ENCODE measurements around the gene CDKN2AIP.

Gene CDKN2AIP

DNA sequence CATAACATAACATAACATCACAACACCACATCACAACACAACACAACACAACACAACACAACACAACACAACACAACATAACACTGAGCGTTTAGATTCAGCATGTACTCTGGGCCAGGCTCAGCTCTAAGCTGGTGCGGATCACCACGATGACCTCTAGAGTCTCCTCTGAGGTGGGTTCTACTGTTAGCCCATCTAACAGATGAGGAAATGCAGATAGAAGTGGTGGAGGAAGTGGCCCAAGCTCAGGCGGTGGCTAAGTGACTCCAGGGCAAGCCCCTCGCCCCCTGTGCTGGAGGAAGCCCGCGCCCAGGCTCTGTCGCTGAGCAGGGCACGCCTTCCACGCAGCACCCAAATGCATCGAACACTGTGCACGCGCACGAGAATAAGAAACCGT, 45.3 kb upstream of the CDKN2AIP start:
- no peak for DNase-seq (ENCODE audit: low read depth, low spot score)
- POLR2A ChIA-PET = no interaction called here
- no peak for TF ChIP-seq CTCF (IDR thresholded peaks at IDR 0.05; ENCODE audit: insufficient read depth, low read length, missing control alignments)
- peak overlapping the region; percentile 36; the same call in 1 of the 2 replicates for H3K4me3 ChIP-seq (ENCODE audit: low read depth, low read length)
- CTCF ChIA-PET = interaction anchor here (0.6 to 2.4 kb wide), 13 partner anchors 8 to 325 kb away, joined by 3 to 11 read pairs (median 4); no protein-coding TSS in a partner anchor

- ChIA-PET CTCF (interaction anchor here (1.1 to 2.4 kb wide), 9 partner anchors 8 to 326 kb away, joined by 3 to 11 read pairs (median 9); no protein-coding TSS in a partner anchor), POLR2A (no interaction called here)
- H3K4me3 ChIP-seq (ENCODE audit: low read depth, low read length) = no peak overlapping the region
- DNase-seq (ENCODE audit: low read depth, low spot score) = no peak
- no peak for TF ChIP-seq CTCF (IDR thresholded peaks at IDR 0.05; ENCODE audit: insufficient read depth, low read length, missing control alignments)
Measured at GRCh38 chr4:183399616-183400015, 44.8 kb upstream of the CDKN2AIP start.

GRCh38 chr4:183400035-183400434, 44.4 kb upstream of the CDKN2AIP start:
- ChIA-PET CTCF (interaction anchor here (1.2 to 2.4 kb wide), 5 partner anchors 9 to 326 kb away, joined by 3 to 11 read pairs (median 9); no protein-coding TSS in a partner anchor), POLR2A (no interaction called here)
- no peak for DNase-seq (ENCODE audit: low read depth, low spot score)
- no peak for TF ChIP-seq CTCF (IDR thresholded peaks at IDR 0.05; ENCODE audit: insufficient read depth, low read length, missing control alignments)
- no peak overlapping the region for H3K4me3 ChIP-seq (ENCODE audit: low read depth, low read length)

DNA sequence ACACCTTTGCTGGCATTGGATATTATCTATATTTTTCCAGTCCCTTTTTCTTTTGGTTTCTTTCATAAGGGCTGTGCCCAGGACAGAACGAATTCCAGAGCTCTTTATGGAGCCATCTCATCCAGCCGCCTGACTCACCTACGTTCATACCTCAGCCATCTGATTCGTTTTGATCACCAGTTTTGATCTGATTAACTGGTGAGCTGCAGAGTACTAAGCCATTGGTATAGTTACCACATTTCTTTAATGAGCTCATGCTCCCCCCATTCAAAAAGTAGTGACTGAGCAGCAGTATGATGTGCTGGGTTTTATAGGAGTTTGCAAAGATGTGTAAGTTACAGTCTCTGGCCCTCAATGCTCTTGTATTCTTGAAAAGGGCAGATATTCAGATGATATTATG, 43.0 kb upstream of the CDKN2AIP start:
- ChIA-PET CTCF (interaction anchor here (1.0 to 1.6 kb wide), 6 partner anchors 9 to 464 kb away, joined by 3 to 4 read pairs (median 3); no protein-coding TSS in a partner anchor), POLR2A (no interaction called here)
- H3K4me3 ChIP-seq (ENCODE audit: low read depth, low read length) = no peak overlapping the region
- no peak for TF ChIP-seq CTCF (IDR thresholded peaks at IDR 0.05; ENCODE audit: insufficient read depth, low read length, missing control alignments)
- DNase-seq (ENCODE audit: low read depth, low spot score) = no peak

- CTCF ChIA-PET = interaction anchor here (1.2 to 1.6 kb wide), 4 partner anchors 15 to 466 kb away, joined by 3 to 6 read pairs (median 4); no protein-coding TSS in a partner anchor
- no peak overlapping the region for H3K4me3 ChIP-seq (ENCODE audit: low read depth, low read length)
- DNase-seq (ENCODE audit: low read depth, low spot score) = no peak
Measured at GRCh38 chr4:183402771-183403170, 41.7 kb upstream of the CDKN2AIP start.

DNA sequence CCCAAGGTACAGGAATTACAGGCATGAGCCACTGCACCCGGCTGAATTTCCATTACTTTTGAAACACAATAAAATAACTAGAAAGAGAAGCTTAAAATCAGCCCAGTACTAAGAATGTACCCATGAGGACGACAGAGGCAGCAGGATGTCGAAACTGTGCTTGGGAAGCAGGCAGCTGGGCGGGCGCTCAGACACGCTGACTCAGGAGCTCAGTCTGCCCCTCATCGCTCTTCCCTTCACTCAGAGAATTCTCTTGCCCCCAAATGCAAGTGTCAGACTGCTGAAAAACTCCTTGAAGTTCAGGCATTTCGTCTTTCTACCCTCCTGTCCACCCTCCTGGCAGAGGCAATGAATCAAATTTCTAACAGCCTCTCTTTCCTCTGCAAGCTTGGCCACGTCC, 41.0 kb upstream of the CDKN2AIP start:
- no peak overlapping the region for H3K4me3 ChIP-seq (ENCODE audit: low read depth, low read length)
- ChIA-PET POLR2A (no interaction called here), CTCF (interaction anchor here (0.9 to 1.5 kb wide), 5 partner anchors 12 to 465 kb away, joined by 3 to 6 read pairs (median 4); no protein-coding TSS in a partner anchor)
- TF ChIP-seq CTCF (IDR thresholded peaks at IDR 0.05; ENCODE audit: insufficient read depth, low read length, missing control alignments) = no peak
- no peak for DNase-seq (ENCODE audit: low read depth, low spot score)

More at GRCh38 chr4:183402771-183403170, 41.7 kb upstream of the CDKN2AIP start:
- POLR2A ChIA-PET = no interaction called here
- TF ChIP-seq CTCF (IDR thresholded peaks at IDR 0.05; ENCODE audit: insufficient read depth, low read length, missing control alignments) = no peak

Measured in AG04449 (cell line).